CD4-positive, alpha-beta T cell treated with Interleukin-12 subunit alpha and Interleukin-12 subunit beta, for 1 hour (primary cell): ENCODE results near the gene SUCLG2.
"Not testable (repeated sequence)": the region's sequence is repeated elsewhere in the genome, so short reads cannot be mapped to it uniquely, and the experiment has no call there.

Experiments used
- DNase-seq: peaks from one replicate; pipeline ENCODE4 v3.0.0-alpha.2; 2020

SUCLG2 gene

GRCh38 chr3:67557848-67558355 is 96.5 kb downstream of the SUCLG2 start:
- DNase-seq = no peak

- no peak for DNase-seq
These were observed 102.9 kb downstream of the SUCLG2 start for GRCh38 chr3:67551361-67552016.

- no peak for DNase-seq
These were observed 103.9 kb downstream of the SUCLG2 start for GRCh38 chr3:67550541-67550940.

- DNase-seq = not testable (repeated sequence)
These were observed 111.7 kb downstream of the SUCLG2 start for GRCh38 chr3:67542502-67543250.

GRCh38 chr3:67540198-67540894 is 114.1 kb downstream of the SUCLG2 start:
- no peak for DNase-seq

- not testable (repeated sequence) for DNase-seq
These were observed 117.2 kb downstream of the SUCLG2 start for GRCh38 chr3:67537203-67537602.

DNA sequence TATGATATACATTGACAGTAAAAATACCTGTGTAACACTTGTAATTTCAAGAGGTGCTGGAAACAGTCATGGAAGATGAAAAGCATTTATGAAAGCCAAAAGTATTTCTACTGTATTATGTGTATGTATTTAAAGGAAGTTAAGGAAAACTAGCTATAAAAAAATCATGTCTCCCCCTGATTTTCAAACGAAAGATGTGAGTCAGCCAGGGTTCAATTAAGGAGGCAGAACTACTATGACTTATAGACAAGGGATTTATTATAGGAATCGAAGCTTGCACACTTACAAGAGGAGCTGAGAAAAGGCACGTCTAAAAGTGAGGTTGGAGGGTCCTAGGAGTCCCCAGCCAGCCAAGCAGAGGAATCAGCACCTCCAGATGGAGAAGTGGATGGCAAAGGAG is 119.4 kb downstream of the SUCLG2 start:
- no peak for DNase-seq

- DNase-seq = no peak
These were observed 119.8 kb downstream of the SUCLG2 start for GRCh38 chr3:67534594-67534993.

- no peak for DNase-seq
These were observed 123.0 kb downstream of the SUCLG2 start for GRCh38 chr3:67531181-67532101.

DNA sequence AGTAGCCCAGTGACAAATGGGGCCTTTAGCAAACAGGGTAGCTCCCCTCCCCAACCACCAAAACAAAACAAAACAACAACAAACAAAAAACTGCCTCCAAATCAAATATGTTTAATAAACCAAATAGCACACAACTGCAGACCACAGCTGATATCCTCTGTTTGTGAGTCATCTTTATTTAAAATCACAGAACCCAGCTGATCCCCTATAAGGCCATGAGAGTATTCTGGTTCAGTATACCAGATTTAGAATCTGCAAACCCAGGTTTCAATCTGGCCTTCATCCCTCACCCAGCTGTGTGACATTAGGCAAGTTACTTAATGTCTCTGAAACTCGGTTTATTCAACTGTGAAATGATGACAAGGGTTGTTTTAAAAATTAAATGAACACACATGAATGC is 124.5 kb downstream of the SUCLG2 start:
- DNase-seq = no peak

DNA sequence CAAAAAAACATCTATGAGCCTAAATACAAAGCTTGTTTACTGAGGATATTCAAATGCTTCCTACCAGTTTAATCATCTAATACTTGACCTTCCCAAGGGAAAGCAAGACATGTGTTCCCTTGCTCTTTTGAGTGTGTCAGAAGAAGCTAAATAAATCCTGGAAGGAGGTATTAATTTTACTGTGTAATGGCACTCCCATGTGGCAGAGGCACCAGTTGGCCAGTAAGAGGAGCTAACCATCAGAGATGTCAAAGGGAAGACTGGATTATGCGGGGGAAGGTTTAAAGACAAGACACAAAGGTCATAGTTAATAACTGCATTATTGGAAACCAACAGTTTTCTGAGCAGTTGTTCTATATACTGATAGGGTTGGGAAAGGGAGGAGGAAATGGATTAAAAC is 125.1 kb downstream of the SUCLG2 start:
- DNase-seq = no peak

- no peak for DNase-seq
These were observed 128.2 kb downstream of the SUCLG2 start for GRCh38 chr3:67526246-67526645.

DNA sequence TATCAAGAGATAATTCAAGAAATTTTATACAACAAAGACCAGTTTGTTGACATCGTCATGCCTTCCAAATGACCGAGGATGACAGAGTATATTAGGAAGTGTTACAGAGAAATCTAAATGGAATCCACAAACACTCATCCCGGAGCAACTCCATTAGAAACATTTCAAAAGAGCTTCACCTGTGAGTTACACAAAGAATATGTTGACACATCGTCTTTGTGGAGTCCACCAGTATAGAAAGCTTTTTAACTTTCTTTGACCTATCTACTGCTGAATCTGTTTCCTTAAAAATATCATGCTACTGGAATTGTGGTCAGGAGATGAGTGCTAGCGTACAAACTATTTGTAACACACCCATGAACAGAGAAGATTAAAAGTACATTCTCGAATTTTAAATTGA is 130.4 kb downstream of the SUCLG2 start:
- no peak for DNase-seq

- DNase-seq = no peak
These were observed 132.3 kb downstream of the SUCLG2 start for GRCh38 chr3:67522081-67522480.

DNA sequence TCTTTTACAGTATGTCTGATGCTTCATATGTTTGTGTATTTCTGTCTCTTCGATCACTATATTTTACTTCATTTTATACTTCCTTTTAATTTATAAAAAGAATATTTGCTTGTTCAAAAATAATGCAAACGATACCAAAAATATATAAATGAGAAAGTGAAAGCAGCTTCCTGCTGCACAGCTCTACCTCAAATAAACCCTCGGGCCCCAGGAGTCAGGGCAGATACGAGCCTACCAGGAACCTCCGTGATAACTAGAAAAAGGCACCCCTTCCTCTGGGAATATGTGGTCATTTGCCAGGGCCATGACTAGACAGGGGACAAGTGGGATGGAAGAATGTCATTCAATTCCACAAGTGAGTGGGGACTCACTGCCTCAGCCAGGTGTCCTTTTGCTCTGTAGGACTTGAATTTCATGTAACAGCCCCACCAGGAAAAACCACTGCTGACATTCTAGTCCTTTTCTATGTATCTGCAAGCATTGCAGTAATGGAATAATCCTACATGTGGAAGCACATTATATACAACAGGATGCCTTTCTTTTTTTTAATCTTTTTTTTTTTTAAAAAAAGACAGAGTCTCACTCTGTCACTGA is 133.3 kb downstream of the SUCLG2 start:
- no peak for DNase-seq

- DNase-seq = no peak
These were observed 136.2 kb downstream of the SUCLG2 start for GRCh38 chr3:67518236-67518635.

DNA sequence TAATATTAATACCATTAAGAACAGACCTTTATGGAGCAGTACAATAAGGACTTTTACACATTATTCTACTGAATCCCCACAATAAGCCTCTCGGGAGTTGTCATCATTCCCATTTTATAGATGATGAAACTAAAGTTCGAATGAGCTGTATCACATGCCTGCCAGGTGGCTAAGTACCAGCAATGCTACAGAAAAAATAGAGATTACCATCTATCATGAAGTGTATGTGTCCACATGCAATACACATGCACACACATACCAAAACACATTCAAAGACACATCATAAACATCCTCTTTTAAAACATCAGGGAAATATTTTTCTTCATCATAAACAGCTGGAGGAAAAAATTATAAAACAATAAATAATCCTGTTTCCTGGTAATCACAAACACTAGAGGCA is 136.6 kb downstream of the SUCLG2 start:
- DNase-seq = no peak

DNA sequence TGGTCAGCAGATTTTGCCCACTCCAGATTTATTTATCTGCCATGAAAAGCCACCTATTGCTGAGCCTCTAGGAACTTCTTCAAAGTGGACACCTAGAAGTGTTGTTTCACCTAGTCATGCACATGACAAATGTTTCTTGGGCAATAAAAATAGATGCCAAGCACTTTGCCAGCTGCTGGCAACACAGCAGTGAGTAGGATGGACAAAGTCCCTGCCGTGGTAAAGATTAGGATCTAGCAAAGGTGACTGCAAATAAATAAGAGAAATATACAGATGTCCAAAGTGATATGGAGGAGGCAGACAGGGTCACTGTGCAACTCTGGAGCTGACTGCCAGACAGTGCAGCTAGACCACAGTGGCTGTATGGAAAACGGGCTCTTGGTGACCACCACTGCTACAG is 137.9 kb downstream of the SUCLG2 start:
- DNase-seq = no peak

DNA sequence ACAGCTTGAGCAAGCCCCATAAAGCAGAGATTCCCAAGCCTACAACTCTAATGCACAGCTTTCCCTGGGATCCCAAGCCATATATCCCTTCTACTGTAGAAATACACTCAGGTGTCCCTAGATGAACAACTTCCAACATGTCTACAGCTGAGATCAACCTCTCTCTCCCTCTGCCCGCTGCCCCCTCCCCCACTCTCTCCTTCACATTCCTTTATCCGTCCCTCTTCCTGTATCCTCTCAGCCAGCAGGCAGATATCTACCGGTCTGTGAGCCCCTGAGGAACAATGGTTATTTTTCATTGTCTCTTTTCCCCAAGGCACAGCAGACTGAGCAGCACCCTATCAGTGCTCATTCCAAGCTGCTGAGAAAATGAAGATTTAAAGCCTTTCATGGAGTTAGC is 138.6 kb downstream of the SUCLG2 start:
- no peak for DNase-seq

DNA sequence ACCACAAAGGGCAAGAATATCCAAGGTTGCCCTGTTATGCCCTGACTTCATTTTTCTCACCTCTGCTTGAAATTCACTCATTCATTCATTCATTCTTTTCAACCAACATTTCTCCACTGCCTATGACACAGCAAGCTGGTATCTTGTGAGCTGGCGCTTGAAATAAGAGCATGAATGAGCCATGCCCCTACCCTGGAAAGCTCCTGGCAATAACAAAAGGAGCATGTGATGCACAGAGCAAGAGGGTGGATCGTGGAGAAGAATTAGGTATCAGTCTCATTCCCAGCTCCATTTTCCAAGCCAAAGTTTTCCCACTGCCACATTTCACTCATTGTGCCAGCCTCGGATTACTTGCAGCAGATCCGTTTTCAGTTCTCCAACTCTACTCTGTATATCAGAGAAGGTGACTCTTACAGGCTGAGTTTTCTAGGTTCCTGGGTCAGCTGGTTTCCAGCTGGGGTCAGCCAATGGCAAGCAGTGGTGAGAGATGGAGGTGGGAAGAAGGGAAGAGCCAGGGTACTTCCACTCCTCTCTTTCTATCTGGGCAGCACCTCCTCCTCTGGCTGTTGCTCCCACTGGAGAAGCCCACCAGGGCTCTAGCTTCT is 144.8 kb downstream of the SUCLG2 start:
- no peak for DNase-seq

DNA sequence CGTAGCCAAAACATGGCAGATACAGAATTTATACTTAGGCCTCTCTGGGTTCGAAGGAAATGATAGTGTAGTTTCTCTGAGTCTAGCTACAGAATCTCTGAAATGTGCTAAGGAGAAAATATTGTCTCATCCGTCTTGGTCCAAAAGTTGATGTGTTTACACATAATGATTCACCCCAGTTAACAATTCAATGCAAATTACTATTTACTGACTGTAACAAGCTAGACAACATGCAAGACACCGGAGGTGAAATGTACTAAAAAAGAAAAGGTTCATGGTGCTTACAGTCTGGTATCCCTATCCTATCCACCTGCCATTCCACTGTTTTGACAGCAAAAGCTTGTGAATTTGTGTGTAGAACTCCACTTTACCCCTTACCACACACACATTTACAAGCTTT is 146.8 kb downstream of the SUCLG2 start:
- no peak for DNase-seq

DNA sequence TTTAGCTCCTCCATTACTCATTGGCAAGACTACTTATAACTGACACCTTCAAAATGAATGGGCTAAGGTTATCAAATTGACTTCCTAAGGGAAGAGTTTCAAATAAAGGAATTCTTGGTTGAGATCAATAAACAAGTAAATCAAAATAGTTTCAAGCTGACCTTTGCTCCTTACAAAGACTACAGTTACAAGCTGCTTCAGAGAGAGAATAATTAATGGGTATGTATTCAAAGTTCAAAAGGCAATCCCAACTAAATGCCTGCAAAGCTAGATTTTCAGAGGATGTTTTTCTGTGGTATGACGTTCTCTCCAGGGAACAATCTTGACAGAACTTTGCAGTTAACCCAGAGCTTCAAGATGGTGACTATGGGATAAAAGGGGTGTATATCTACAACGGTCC is 153.7 kb downstream of the SUCLG2 start:
- DNase-seq = no peak
